H1 (cell line): ENCODE results near the gene YBX2. TPM values are rescaled to one million over a fixed set of nuclear protein-coding genes. Genes with fewer than 3 reads are reported as not detected.

Experiments used
- CTCF ChIA-PET: fragments of 300-600 bp; sonication (Branson Sonifier 250); formaldehyde crosslinking; loops from one replicate; lab custom pipeline; 2021; ENCODE audit not compliant: partially characterized antibody; lab: Charles Lee
- POLR2A ChIA-PET: fragments of 300-600 bp; sonication (Branson Sonifier 250); formaldehyde crosslinking; loops from one replicate; lab custom pipeline; 2021; ENCODE audit warnings: inconsistent platforms; ENCODE audit not compliant: partially characterized antibody; lab: Charles Lee
- DNase-seq, 2 experiments: peaks; one replicate each; pipeline versions ENCODE4 v3.0.0 to v3.0.0-alpha.2; 2010 to 2022; ENCODE audit warnings: low spot score in 2 of 2, low read depth in 1 of 2, mixed read lengths in 1 of 2
- FAIRE-seq: peaks from 2 replicates; lab custom pipeline; 2011; peaks lifted over from hg19 to GRCh38; lab: Jason Lieb, UNC
- H2AFZ ChIP-seq: 2 replicates; pipeline ENCODE4 v1.8.1; 2012; ENCODE audit warnings: low read length, inconsistent platforms
- H2AK5ac ChIP-seq: 2 replicates; pipeline ENCODE4 v1.6.1; 2013; ENCODE audit warnings: low read depth, low read length
- H2BK120ac ChIP-seq: replicated peaks from 2 replicates; pipeline ENCODE3; 2013; ENCODE audit warnings: low read depth, low read length, inconsistent platforms
- H2BK12ac ChIP-seq: 2 replicates; pipeline ENCODE4 v1.6.1; 2013; ENCODE audit warnings: low read depth, low read length
- H2BK15ac ChIP-seq: 2 replicates; pipeline ENCODE4 v1.6.1; 2013; ENCODE audit warnings: low read length
- H2BK20ac ChIP-seq: 2 replicates; pipeline ENCODE4 v1.6.1; 2013; ENCODE audit warnings: low read length
- H2BK5ac ChIP-seq: 2 replicates; pipeline ENCODE4 v1.6.1; 2013; ENCODE audit warnings: low read depth, low read length
- H3K14ac ChIP-seq: 2 replicates; pipeline ENCODE4 v1.6.1; 2013; ENCODE audit warnings: inconsistent platforms; ENCODE audit not compliant: insufficient read length
- H3K18ac ChIP-seq: 2 replicates; pipeline ENCODE4 v1.6.1; 2013; ENCODE audit warnings: low read length; ENCODE audit errors: extremely low read depth
- H3K23ac ChIP-seq: 2 replicates; pipeline ENCODE4 v1.6.1; 2013; ENCODE audit warnings: inconsistent platforms; ENCODE audit not compliant: insufficient read length
- H3K23me2 ChIP-seq: 2 replicates; pipeline ENCODE4 v1.6.1; 2013; ENCODE audit warnings: low read depth, low read length
- H3K27ac ChIP-seq: 2 replicates; pipeline ENCODE4 v1.6.1; 2011; ENCODE audit warnings: low read depth, low read length, inconsistent platforms
- H3K27me3 ChIP-seq, 4 experiments: replicated peaks in 1 of 4; 1 replicate in 1 of 4; 2 replicates in 3 of 4; pipeline versions ENCODE4 v1.6.1 to v1.8.1; 2011 to 2013; ENCODE audit warnings: low read length in 3 of 4, mild to moderate bottlenecking in 3 of 4, inconsistent platforms in 2 of 4, mixed read lengths in 2 of 4, moderate library complexity in 1 of 4; ENCODE audit not compliant: control insufficient read depth in 3 of 4, insufficient read depth in 3 of 4; ENCODE audit errors: extremely low read depth in 1 of 4
- H3K36me3 ChIP-seq, 4 experiments: 2 replicates each; pipeline versions ENCODE4 v1.6.1 to v1.8.1; 2011 to 2013; ENCODE audit warnings: mild to moderate bottlenecking in 4 of 4, low read length in 3 of 4, moderate library complexity in 2 of 4, control low read depth in 1 of 4, inconsistent platforms in 1 of 4; ENCODE audit not compliant: insufficient read depth in 4 of 4, control insufficient read depth in 2 of 4
- H3K4ac ChIP-seq: replicated peaks from 2 replicates; pipeline ENCODE3; 2013; ENCODE audit warnings: low read length, low read depth, mixed read lengths, inconsistent platforms; ENCODE audit not compliant: insufficient read length
- H3K4me1 ChIP-seq, 4 experiments: replicated peaks in 1 of 4; 1 replicate in 1 of 4; 2 replicates in 3 of 4; pipeline versions ENCODE4 v1.6.1 to v1.8.1; 2011 to 2013; ENCODE audit warnings: low read length in 3 of 4, inconsistent platforms in 2 of 4, mixed read lengths in 1 of 4; ENCODE audit not compliant: insufficient read depth in 4 of 4, control insufficient read depth in 3 of 4
- H3K4me2 ChIP-seq, 2 experiments: 2 replicates each; pipeline versions ENCODE4 v1.6.1 to v1.8.1; 2011 to 2013; ENCODE audit warnings: low read depth in 2 of 2, low read length in 2 of 2, control low read depth in 1 of 2, inconsistent platforms in 1 of 2, mild to moderate bottlenecking in 1 of 2; ENCODE audit not compliant: insufficient read depth in 1 of 2
- H3K4me3 ChIP-seq, 4 experiments: fragments of 200-600, 300-600 bp in 1 of 4; sonication (generic), shearing (Covaris generic), sonication (Bioruptor Twin) in 1 of 4; 2 replicates each; pipeline versions ENCODE4 v1.5.1 to v1.8.1; 2011 to 2016; ENCODE audit warnings: low read length in 4 of 4, low read depth in 3 of 4, control low read depth in 2 of 4, inconsistent platforms in 2 of 4, mild to moderate bottlenecking in 2 of 4, mixed read lengths in 1 of 4, moderate library complexity in 1 of 4; ENCODE audit not compliant: insufficient read depth in 2 of 4; ENCODE audit errors: extremely low read depth in 1 of 4
- H3K56ac ChIP-seq: replicated peaks from 2 replicates; pipeline ENCODE3; 2013; ENCODE audit warnings: low read depth, mild to moderate bottlenecking, mixed read lengths, low read length, inconsistent platforms; ENCODE audit not compliant: insufficient read length
- H3K79me1 ChIP-seq: 2 replicates; pipeline ENCODE4 v1.6.1; 2013; ENCODE audit warnings: low read depth, low read length, control low read depth
- H3K79me2 ChIP-seq, 2 experiments: 2 replicates each; pipeline versions ENCODE4 v1.6.1 to v1.8.1; 2012 to 2013; ENCODE audit warnings: low read length in 2 of 2, mild to moderate bottlenecking in 2 of 2, inconsistent platforms in 1 of 2; ENCODE audit not compliant: insufficient read depth in 2 of 2, control insufficient read depth in 1 of 2
- H3K9ac ChIP-seq, 4 experiments: replicated peaks in 1 of 4; 1 replicate in 1 of 4; 2 replicates in 3 of 4; pipeline versions ENCODE4 v1.6.1 to v1.8.1; 2011 to 2013; ENCODE audit warnings: low read depth in 3 of 4, low read length in 3 of 4, control low read depth in 2 of 4, mild to moderate bottlenecking in 2 of 4, moderate library complexity in 2 of 4, inconsistent platforms in 1 of 4; ENCODE audit errors: extremely low read depth in 1 of 4
- H3K9me3 ChIP-seq, 2 experiments: 2 replicates each; pipeline versions ENCODE4 v1.6.1 to v1.8.1; 2012 to 2013; ENCODE audit warnings: mild to moderate bottlenecking in 2 of 2, moderate library complexity in 2 of 2, control low read depth in 1 of 2, inconsistent platforms in 1 of 2, low read depth in 1 of 2, low read length in 1 of 2, mixed read lengths in 1 of 2; ENCODE audit not compliant: insufficient read depth in 2 of 2
- H4K20me1 ChIP-seq, 2 experiments: replicated peaks in 1 of 2; 2 replicates each; pipeline versions ENCODE3 to v1.8.1; 2011 to 2013; ENCODE audit warnings: inconsistent platforms in 2 of 2, low read length in 2 of 2, mild to moderate bottlenecking in 1 of 2; ENCODE audit not compliant: insufficient read depth in 2 of 2, control insufficient read depth in 1 of 2
- H4K5ac ChIP-seq: 2 replicates; pipeline ENCODE4 v1.6.1; 2013; ENCODE audit warnings: low read length, low read depth, mixed read lengths, inconsistent platforms; ENCODE audit not compliant: insufficient read length
- H4K8ac ChIP-seq: 2 replicates; pipeline ENCODE4 v1.8.0; 2013; ENCODE audit warnings: mild to moderate bottlenecking, moderate library complexity, low read length, inconsistent platforms; ENCODE audit not compliant: insufficient read depth; ENCODE audit errors: extremely low read depth
- H4K91ac ChIP-seq: replicated peaks from 2 replicates; pipeline ENCODE3; 2013; ENCODE audit warnings: low read length, mixed read lengths, inconsistent platforms; ENCODE audit not compliant: insufficient read length
- BACH1 ChIP-seq: IDR thresholded peaks from 2 replicates; pipeline ENCODE4 v1.6.1; 2012; ENCODE audit warnings: low read length, improper control_type of control experiment
- CHD2 ChIP-seq: IDR thresholded peaks from 2 replicates; pipeline ENCODE4 v1.6.1; 2012; ENCODE audit warnings: low read length, improper control_type of control experiment
- EZH2 ChIP-seq: fragments of 200-600 bp; sonication (generic); IDR thresholded peaks from 2 replicates; pipeline ENCODE4 v1.7.1; 2012; ENCODE audit warnings: low read depth, mild to moderate bottlenecking, moderate library complexity, low read length, inconsistent platforms; ENCODE audit not compliant: severe bottlenecking
- JUND ChIP-seq: IDR thresholded peaks from 2 replicates; pipeline ENCODE4 v1.6.1; 2011; ENCODE audit warnings: mild to moderate bottlenecking, improper control_type of control experiment, low read length
- KDM5A ChIP-seq: fragments of 200-600 bp; IDR thresholded peaks from 2 replicates; pipeline ENCODE4 v1.7.1; 2012; ENCODE audit warnings: mild to moderate bottlenecking, low read length, inconsistent platforms, mixed read lengths
- NANOG ChIP-seq: IDR thresholded peaks from 2 replicates; pipeline ENCODE4 v1.6.1; 2011; ENCODE audit warnings: low read length, low read depth, mild to moderate bottlenecking, inconsistent platforms; ENCODE audit not compliant: insufficient read depth, poor library complexity, severe bottlenecking
- POLR2A ChIP-seq, 2 experiments: IDR thresholded peaks; 1 replicate in 1 of 2; 2 replicates in 1 of 2; pipeline ENCODE4 v1.6.1; 2011; ENCODE audit warnings: low read depth in 2 of 2, low read length in 2 of 2, mild to moderate bottlenecking in 2 of 2; ENCODE audit errors: control extremely low read depth in 1 of 2
- SIN3A ChIP-seq, 2 experiments: IDR thresholded peaks in 1 of 2; conservative IDR thresholded peaks in 1 of 2; 2 replicates each; pipeline ENCODE4 v1.6.1; 2011 to 2012; ENCODE audit warnings: low read length in 2 of 2, improper control_type of control experiment in 1 of 2, low read depth in 1 of 2, mild to moderate bottlenecking in 1 of 2
- SIX5 ChIP-seq: IDR thresholded peaks from 2 replicates; pipeline ENCODE4 v1.6.1; 2011; ENCODE audit warnings: mild to moderate bottlenecking, low read depth, low read length
- TAF1 ChIP-seq: IDR thresholded peaks from 2 replicates; pipeline ENCODE4 v1.6.1; 2011; ENCODE audit warnings: mild to moderate bottlenecking, low read depth, low read length
- WGBS, 2 experiments: shearing (Covaris generic) in 1 of 2; methylation state at CpG; one replicate each; pipeline versions ENCODE4 v1.1.6 to v1.1.7; 2013 to 2015; ENCODE audit warnings: low lambda C conversion rate in 2 of 2, mixed read lengths in 2 of 2, inconsistent platforms in 1 of 2, low coverage in 1 of 2, missing lambda C conversion rate in 1 of 2; ENCODE audit not compliant: insufficient replicate concordance in 2 of 2, insufficient coverage in 1 of 2, insufficient read length in 1 of 2; ENCODE audit errors: extremely low coverage in 1 of 2, missing lambda C conversion rate in 1 of 2; 5-methylcytosine and 5-hydroxymethylcytosine counted together
- polyA plus RNA-seq, 7 experiments: library from polyadenylated mRNA; depleted of rRNA in 3 of 7; stranded (reverse) in 5 of 7; unstranded in 2 of 7; fragments of >200 nt in 5 of 7; fragments of 200-250 nt in 2 of 7; gene quantifications; 1 replicate in 5 of 7; 2 replicates in 1 of 7; 4 replicates in 1 of 7; pipeline versions ENCODE4 v1.2.1 to v1.2.3, GENCODE V29; 2011 to 2013; ENCODE audit warnings: missing spikeins in 2 of 7, mixed read lengths in 2 of 7
- total RNA-seq: library from RNA; stranded (reverse); fragmentation: NEBNext Ultra II Directional; extraction: Animal tissue kit (Norgen Biotek cat#: 25700); gene quantifications from 2 replicates; pipeline ENCODE4 v1.2.1, GENCODE V29; 2021

Gene YBX2
- total and polyA plus RNA-seq, 2 of the 8 experiments (the other 6 are each of a cell fraction or from before 2014, with no cell fraction given): 19.2 to 30.5 TPM

- CTCF ChIA-PET: interaction anchor here (0.6 to 1.6 kb wide), 6 partner anchors 9 to 516 kb away, joined by 3 to 7 read pairs (median 4); partner anchors contain the start of gene SLC2A4
- H2AK5ac ChIP-seq: no peak overlapping the region
- TF ChIP-seq SIX5 (no peak), BACH1 (no peak), CHD2 (no peak), TAF1 (no peak), SIN3A (conservative IDR thresholded peaks at IDR 0.05 in 1 of 2, IDR thresholded peaks at IDR 0.05 in 1 of 2; ENCODE audit: low read depth in 1 of 2, low read length in 2 of 2) (no peak), EZH2 (no peak), NANOG (no peak), JUND (no peak), POLR2A (IDR thresholded peaks at IDR 0.05; ENCODE audit: control extremely low read depth in 1 of 2, low read depth in 2 of 2, low read length in 2 of 2) (no peak), KDM5A (no peak)
- TF ChIP-seq, all 59 proteins: peak for 0
- Histone ChIP-seq H3K4me1 (peaks cover 3 to 12% (median 5%) of the 10 kb centered on the region in 4 experiments), H4K5ac (no peak overlapping the region), H4K91ac (no peak overlapping the region), H2BK5ac (no peak overlapping the region), H3K23me2 (peaks cover 6% of the 10 kb centered on the region), H3K4me2 (no peak overlapping the region; a peak in 1 of 4 replicates), H2BK120ac (no peak overlapping the region), H3K18ac (no peak overlapping the region), H3K23ac (no peak overlapping the region), H3K27me3 (no peaks in the 10 kb centered on the region), H2BK20ac (no peak overlapping the region), H3K4ac (no peak overlapping the region), H3K9me3 (no peaks in the 10 kb centered on the region), H3K27ac (no peak overlapping the region), H2BK15ac (no peak overlapping the region), H2AFZ (no peak overlapping the region), H4K8ac (no peak overlapping the region), H3K4me3 (no peak overlapping the region), H3K56ac (no peak overlapping the region), H4K20me1 (peaks cover 6 to 9% of the 10 kb centered on the region in 2 experiments), H3K79me2 (peaks cover 23 to 52% of the 10 kb centered on the region in 2 experiments), H3K36me3 (peaks cover 9 to 27% (median 22%) of the 10 kb centered on the region in 4 experiments; a peak in 6 of 8 replicates), H3K79me1 (peaks cover 16% of the 10 kb centered on the region), H2BK12ac (no peak overlapping the region), H3K14ac (no peak overlapping the region), H3K9ac (no peak overlapping the region; a peak in 1 of 7 replicates)
- WGBS, 2 experiments: 83% methylated on average over 4 of the region's 4 CpGs; no CpG with 5 or more reads in 1 of the 2 experiments
- DNase-seq (no peak), FAIRE-seq (no peak)
- POLR2A ChIA-PET: interaction anchor here (0.9 to 8.3 kb wide), 9 partner anchors 8 to 64 kb away, joined by 3 to 121 read pairs (median 4); partner anchors contain the start of genes CLDN7, DVL2, GABARAP and PHF23
Measured at GRCh38 chr17:7248796-7249195, 45.6 kb downstream of the YBX2 start.
